DND-41 (cell line): Measurements from ENCODE around the gene DLG2.

Source experiments
- ATAC-seq: fragments of 200-7000 bp; cut with Tn5 transposase; 3 replicates; pipeline ENCODE4 v1.9.1; 2021; ENCODE audit warnings: low read depth; ENCODE audit not compliant: insufficient read depth
- DNase-seq: peaks from one replicate; pipeline ENCODE4 v3.0.0-alpha.2; 2020
- H2AFZ ChIP-seq: 2 replicates; pipeline ENCODE4 v1.6.0; 2012; ENCODE audit warnings: low read depth, low read length
- H3K27ac ChIP-seq: 2 replicates; pipeline ENCODE4 v1.5.1; 2012; ENCODE audit warnings: low read length, inconsistent platforms
- H3K27me3 ChIP-seq: fragments of 200-600 bp; sonication (generic); 2 replicates; pipeline ENCODE4 v1.6.0; 2012; ENCODE audit warnings: low read length, mild to moderate bottlenecking, inconsistent platforms; ENCODE audit not compliant: insufficient read depth, poor library complexity
- H3K36me3 ChIP-seq: 2 replicates; pipeline ENCODE4 v1.5.1; 2012; ENCODE audit warnings: low read length, inconsistent platforms; ENCODE audit not compliant: insufficient read depth
- H3K4me1 ChIP-seq: 2 replicates; pipeline ENCODE4 v1.5.1; 2012; ENCODE audit warnings: mild to moderate bottlenecking, low read length; ENCODE audit not compliant: insufficient read depth
- H3K4me2 ChIP-seq: 2 replicates; pipeline ENCODE4 v1.6.0; 2012; ENCODE audit warnings: mild to moderate bottlenecking, moderate library complexity, low read length, inconsistent platforms; ENCODE audit not compliant: insufficient read depth
- H3K4me3 ChIP-seq, 2 experiments: fragments of 200-600 bp in 1 of 2; shearing (Covaris generic) in 1 of 2; 2 replicates each; pipeline ENCODE4 v1.5.1; 2012 to 2016; ENCODE audit warnings: inconsistent platforms in 2 of 2, low read length in 2 of 2, mild to moderate bottlenecking in 2 of 2, low read depth in 1 of 2, moderate library complexity in 1 of 2
- H3K79me2 ChIP-seq: 2 replicates; pipeline ENCODE4 v1.6.0; 2012; ENCODE audit warnings: low read length, inconsistent platforms; ENCODE audit not compliant: insufficient read depth
- H3K9ac ChIP-seq: 2 replicates; pipeline ENCODE4 v1.6.0; 2012; ENCODE audit warnings: low read depth, mild to moderate bottlenecking, inconsistent platforms, low read length, moderate library complexity
- H3K9me3 ChIP-seq: 2 replicates; pipeline ENCODE4 v1.5.1; 2012; ENCODE audit warnings: low read length, moderate library complexity, mild to moderate bottlenecking, inconsistent platforms; ENCODE audit not compliant: insufficient read depth, severe bottlenecking
- H4K20me1 ChIP-seq: 2 replicates; pipeline ENCODE4 v1.6.0; 2012; ENCODE audit warnings: low read length; ENCODE audit not compliant: insufficient read depth
- CTCF ChIP-seq: IDR thresholded peaks from 2 replicates; pipeline ENCODE4 v1.5.1; 2012; ENCODE audit warnings: borderline replicate concordance, low read length, moderate library complexity, mild to moderate bottlenecking; ENCODE audit not compliant: poor library complexity, severe bottlenecking; ENCODE audit errors: extremely low read depth
- EZH2 ChIP-seq: IDR thresholded peaks from 3 replicates; pipeline ENCODE4 v1.6.1; 2012; ENCODE audit warnings: borderline replicate concordance, low read depth, mild to moderate bottlenecking, moderate library complexity, low read length, inconsistent platforms; ENCODE audit not compliant: severe bottlenecking

DLG2 gene

DNA sequence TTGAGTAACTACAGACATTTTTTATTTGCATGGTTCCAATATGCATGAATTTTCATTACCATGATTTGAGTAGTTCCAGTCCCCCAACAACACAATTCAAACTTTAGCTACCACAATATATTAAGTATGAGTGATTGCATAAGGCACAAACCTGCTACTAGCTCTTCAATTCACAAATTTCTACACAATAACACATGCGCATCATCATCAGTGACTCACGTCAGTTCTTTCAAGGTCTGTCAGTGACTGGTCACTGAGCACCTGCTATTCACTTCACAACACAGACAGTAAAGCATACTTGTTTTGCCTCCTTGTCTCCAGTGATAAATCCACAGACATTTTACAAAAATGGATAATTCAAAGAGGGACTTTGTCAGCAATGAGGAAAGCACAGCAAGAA lies 1905.9 kb downstream of the DLG2 start:
- Histone ChIP-seq H2AFZ (no peak overlapping the region), H3K4me2 (no peak overlapping the region), H3K27me3 (peaks cover 14% of the 10 kb centered on the region), H3K36me3 (no peaks in the 10 kb centered on the region), H3K9ac (no peak overlapping the region), H3K79me2 (no peaks in the 10 kb centered on the region), H3K4me3 (no peak overlapping the region), H4K20me1 (no peaks in the 10 kb centered on the region), H3K9me3 (no peaks in the 10 kb centered on the region), H3K4me1 (no peaks in the 10 kb centered on the region), H3K27ac (no peak overlapping the region)
- TF ChIP-seq CTCF (no peak), EZH2 (no peak)
- DNase-seq (no peak), ATAC-seq (no peak)

DNA sequence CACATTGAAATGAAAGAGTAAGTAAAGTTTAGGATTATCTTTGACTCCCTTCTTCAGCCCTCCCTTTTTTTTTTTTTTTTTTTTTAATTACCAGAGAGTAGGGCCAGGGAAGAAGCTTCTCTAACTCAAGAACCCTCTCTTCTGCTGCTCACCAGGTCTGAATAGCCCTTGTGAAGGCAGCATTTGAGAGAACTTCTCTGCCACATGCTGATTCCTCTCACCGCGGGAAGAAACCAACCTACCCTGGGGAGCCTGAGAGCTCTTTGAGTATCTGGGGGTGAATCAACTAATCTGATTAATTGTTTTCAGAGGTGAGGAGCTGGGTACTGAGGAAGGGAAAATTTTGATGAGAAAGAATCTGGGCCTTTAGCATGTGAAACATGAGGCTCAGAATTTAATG lies 1906.5 kb downstream of the DLG2 start:
- no peaks in the 10 kb centered on the region for H3K79me2 ChIP-seq
- H3K27me3 ChIP-seq = peaks cover 14% of the 10 kb centered on the region
- H3K36me3 ChIP-seq = no peaks in the 10 kb centered on the region
- no peak overlapping the region for H3K9ac ChIP-seq
- no peaks in the 10 kb centered on the region for H4K20me1 ChIP-seq
- H3K4me1 ChIP-seq = no peaks in the 10 kb centered on the region
- H3K4me2 ChIP-seq = no peak overlapping the region
- H3K9me3 ChIP-seq = no peaks in the 10 kb centered on the region
- ATAC-seq = no peak
- no peak overlapping the region for H3K4me3 ChIP-seq
- no peak overlapping the region for H2AFZ ChIP-seq
- no peak overlapping the region for H3K27ac ChIP-seq
- DNase-seq = no peak
- no peak for TF ChIP-seq EZH2
- TF ChIP-seq CTCF = no peak

DNA sequence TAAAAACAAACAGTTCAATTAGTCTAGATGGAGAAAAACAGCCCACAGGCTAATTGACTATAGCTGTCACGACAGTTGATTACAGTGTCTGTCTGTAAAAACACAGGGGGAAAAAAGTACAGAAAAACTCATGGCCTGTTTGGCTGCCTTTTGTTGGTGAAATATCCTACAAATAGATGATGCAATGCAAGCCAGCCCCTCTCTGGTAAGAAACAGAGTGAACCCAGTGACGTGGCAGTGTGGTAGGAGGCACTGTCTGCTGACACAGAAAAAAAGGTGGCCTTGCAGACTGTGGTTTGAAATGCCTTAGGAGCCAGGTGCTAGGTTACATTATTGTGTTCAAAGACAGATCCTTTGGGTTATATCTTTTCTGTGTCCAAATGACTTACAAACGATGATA lies 1909.6 kb downstream of the DLG2 start:
- no peak for TF ChIP-seq CTCF
- no peak for TF ChIP-seq EZH2
- DNase-seq (peak; percentile 4), ATAC-seq (0 out of 3 replicates have a peak, but pooled peaks have one; percentile 33)
- H3K9ac ChIP-seq = no peak overlapping the region
- no peak overlapping the region for H2AFZ ChIP-seq
- H3K4me1 ChIP-seq = no peaks in the 10 kb centered on the region
- H3K36me3 ChIP-seq = no peaks in the 10 kb centered on the region
- no peak overlapping the region for H3K27ac ChIP-seq
- no peak overlapping the region for H3K4me3 ChIP-seq
- H3K79me2 ChIP-seq = no peaks in the 10 kb centered on the region
- H4K20me1 ChIP-seq = no peaks in the 10 kb centered on the region
- no peaks in the 10 kb centered on the region for H3K9me3 ChIP-seq
- no peak overlapping the region for H3K4me2 ChIP-seq
- H3K27me3 ChIP-seq = peaks cover 4% of the 10 kb centered on the region
